Fibroblast of lung (primary cell): ENCODE results near the gene CFAP100.

Experiments used
- EZH2 ChIP-seq: IDR thresholded peaks from 2 replicates; pipeline ENCODE4 v1.5.1; 2012; ENCODE audit warnings: low read length, control low read depth, mild to moderate bottlenecking; ENCODE audit errors: missing control alignments
- TF ChIP-seq, protein P1 (sequence below), 2 donors: IDR thresholded peaks in 1 of 2; conservative IDR thresholded peaks in 1 of 2; 1 replicate in 1 of 2; 2 replicates in 1 of 2; pipeline ENCODE4 v1.5.1; 2011 to 2012; ENCODE audit warnings: low read length in 2 of 2, control low read depth in 1 of 2, inconsistent platforms in 1 of 2, low read depth in 1 of 2, mild to moderate bottlenecking in 1 of 2

DNA sequence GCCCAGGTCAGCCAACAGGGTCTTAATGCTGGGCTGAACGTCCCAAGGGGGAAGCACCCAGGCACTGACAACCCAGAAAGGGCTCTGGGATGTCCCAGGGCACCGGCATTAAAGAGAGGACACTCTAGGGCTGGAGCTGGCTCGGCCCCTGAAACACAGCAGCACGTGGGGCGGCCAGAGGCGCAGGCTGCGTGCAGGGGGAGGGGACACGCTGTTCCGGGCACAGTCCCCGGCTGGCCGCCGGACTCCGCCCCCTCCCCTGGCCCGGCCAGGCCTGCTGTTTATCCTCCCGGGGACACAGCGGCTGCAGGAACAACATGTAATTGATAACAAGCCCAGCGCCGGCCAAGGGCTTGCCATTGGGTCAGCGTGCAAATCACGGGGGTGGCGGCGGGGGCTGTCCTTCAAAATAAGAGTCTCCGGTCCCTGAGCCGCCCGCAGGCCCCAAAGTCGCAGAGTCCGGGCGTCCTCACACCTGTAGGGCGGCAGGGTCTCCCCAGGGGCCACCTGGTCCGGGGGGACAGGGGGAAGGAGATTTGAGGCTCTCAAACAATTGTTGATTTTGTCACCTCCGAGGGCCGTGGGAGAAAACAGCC, 38.8 kb upstream of the CFAP100 start:
- TF ChIP-seq, protein P1, sequence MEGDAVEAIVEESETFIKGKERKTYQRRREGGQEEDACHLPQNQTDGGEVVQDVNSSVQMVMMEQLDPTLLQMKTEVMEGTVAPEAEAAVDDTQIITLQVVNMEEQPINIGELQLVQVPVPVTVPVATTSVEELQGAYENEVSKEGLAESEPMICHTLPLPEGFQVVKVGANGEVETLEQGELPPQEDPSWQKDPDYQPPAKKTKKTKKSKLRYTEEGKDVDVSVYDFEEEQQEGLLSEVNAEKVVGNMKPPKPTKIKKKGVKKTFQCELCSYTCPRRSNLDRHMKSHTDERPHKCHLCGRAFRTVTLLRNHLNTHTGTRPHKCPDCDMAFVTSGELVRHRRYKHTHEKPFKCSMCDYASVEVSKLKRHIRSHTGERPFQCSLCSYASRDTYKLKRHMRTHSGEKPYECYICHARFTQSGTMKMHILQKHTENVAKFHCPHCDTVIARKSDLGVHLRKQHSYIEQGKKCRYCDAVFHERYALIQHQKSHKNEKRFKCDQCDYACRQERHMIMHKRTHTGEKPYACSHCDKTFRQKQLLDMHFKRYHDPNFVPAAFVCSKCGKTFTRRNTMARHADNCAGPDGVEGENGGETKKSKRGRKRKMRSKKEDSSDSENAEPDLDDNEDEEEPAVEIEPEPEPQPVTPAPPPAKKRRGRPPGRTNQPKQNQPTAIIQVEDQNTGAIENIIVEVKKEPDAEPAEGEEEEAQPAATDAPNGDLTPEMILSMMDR (conservative IDR thresholded peaks at IDR 0.05 in 1 of 2, IDR thresholded peaks at IDR 0.05 in 1 of 2; ENCODE audit: low read depth in 1 of 2, low read length in 2 of 2), result no peak
- no peak for TF ChIP-seq EZH2
